HepG2 (cell line): Measurements from ENCODE around the gene LRRC45. TPM values are rescaled to one million over a fixed set of nuclear protein-coding genes. Genes with fewer than 3 reads are reported as not detected.

Source experiments
- ATAD3A ChIP-seq: sonication (generic); formaldehyde crosslinking; IDR thresholded peaks from 2 replicates; pipeline ENCODE4 v1.4.0; 2020; ENCODE audit warnings: missing genetic modification reagents
- CAMTA2 ChIP-seq: sonication (generic); formaldehyde crosslinking; IDR thresholded peaks from 2 replicates; pipeline ENCODE4 v1.4.0; 2020; ENCODE audit warnings: mild to moderate bottlenecking, missing genetic modification reagents, borderline replicate concordance
- DMTF1 ChIP-seq: sonication (generic); formaldehyde crosslinking; IDR thresholded peaks from 2 replicates; pipeline ENCODE4 v1.4.0; 2020; ENCODE audit warnings: mild to moderate bottlenecking, missing genetic modification reagents
- EEA1 ChIP-seq: sonication (generic); formaldehyde crosslinking; IDR thresholded peaks from 2 replicates; pipeline ENCODE4 v1.5.1; 2020; ENCODE audit warnings: mild to moderate bottlenecking, missing genetic modification reagents, borderline replicate concordance
- FOXP4 ChIP-seq: sonication (generic); formaldehyde crosslinking; IDR thresholded peaks from 2 replicates; pipeline ENCODE4 v1.4.0; 2020; ENCODE audit warnings: missing genetic modification reagents
- HMG20B ChIP-seq: conservative IDR thresholded peaks from 2 replicates; pipeline ENCODE4 v1.6.1; 2016; ENCODE audit warnings: missing genetic modification reagents, missing compliant biosample characterization
- HNRNPH1 ChIP-seq: fragments of 200-400 bp; formaldehyde crosslinking; optimal IDR thresholded peaks from 2 replicates; pipeline ENCODE3; 2017; ENCODE audit warnings: mild to moderate bottlenecking, low read depth, low read length
- HNRNPLL ChIP-seq: fragments of 200-400 bp; formaldehyde crosslinking; IDR thresholded peaks from 2 replicates; pipeline ENCODE4 v1.6.1; 2017; ENCODE audit warnings: mild to moderate bottlenecking, low read depth, low read length; ENCODE audit not compliant: poor library complexity, severe bottlenecking
- IKZF1 ChIP-seq: fragments of 450-650 bp; IDR thresholded peaks from 2 replicates; pipeline ENCODE4 v1.7.1; 2016
- MED13 ChIP-seq: sonication (generic); formaldehyde crosslinking; IDR thresholded peaks from 2 replicates; pipeline ENCODE4 v1.5.0; 2020; ENCODE audit warnings: missing genetic modification reagents
- MIER3 ChIP-seq: IDR thresholded peaks from 2 replicates; pipeline ENCODE4 v1.6.1; 2016; ENCODE audit warnings: missing compliant biosample characterization, borderline replicate concordance
- MIXL1 ChIP-seq: IDR thresholded peaks from 2 replicates; pipeline ENCODE4 v1.6.1; 2016
- NR0B2 ChIP-seq: sonication (generic); formaldehyde crosslinking; IDR thresholded peaks from 2 replicates; pipeline ENCODE4 v1.4.0; 2020; ENCODE audit warnings: mild to moderate bottlenecking, missing genetic modification reagents
- SETDB1 ChIP-seq: sonication (generic); formaldehyde crosslinking; IDR thresholded peaks from 2 replicates; pipeline ENCODE4 v1.5.1; 2020; ENCODE audit warnings: missing genetic modification reagents, mild to moderate bottlenecking, borderline replicate concordance
- SP5 ChIP-seq: IDR thresholded peaks from 2 replicates; pipeline ENCODE4 v1.6.1; 2016; ENCODE audit warnings: low read depth, borderline replicate concordance
- ZBTB21 ChIP-seq: sonication (generic); formaldehyde crosslinking; IDR thresholded peaks from 2 replicates; pipeline ENCODE4 v1.4.0; 2020; ENCODE audit warnings: missing genetic modification reagents
- ZNF136 ChIP-seq: sonication (generic); formaldehyde crosslinking; IDR thresholded peaks from 2 replicates; pipeline ENCODE4 v1.8.1; 2022; ENCODE audit warnings: low read depth, mild to moderate bottlenecking, moderate library complexity, missing genetic modification reagents
- ZNF331 ChIP-seq: sonication (generic); formaldehyde crosslinking; IDR thresholded peaks from 2 replicates; pipeline ENCODE4 v1.4.0; 2020; ENCODE audit warnings: missing genetic modification reagents
- ZNF382 ChIP-seq: sonication (generic); formaldehyde crosslinking; IDR thresholded peaks from 2 replicates; pipeline ENCODE4 v1.5.0; 2020; ENCODE audit warnings: missing genetic modification reagents, mild to moderate bottlenecking, borderline replicate concordance
- ZNF609 ChIP-seq: sonication (generic); formaldehyde crosslinking; IDR thresholded peaks from 2 replicates; pipeline ENCODE4 v1.4.0; 2020; ENCODE audit warnings: mild to moderate bottlenecking, missing genetic modification reagents, borderline replicate concordance
- polyA plus RNA-seq, 8 experiments: library from polyadenylated mRNA; depleted of rRNA in 3 of 8; stranded (reverse) in 7 of 8; unstranded in 1 of 8; fragments of >200 nt; fragmentation: Illumina TruSeq in 4 of 8; extraction: Trizol in 4 of 8; gene quantifications; 2 replicates each; pipeline versions ENCODE4 v1.2.1 to v1.2.3, GENCODE V29; 2011 to 2016; ENCODE audit warnings: low read depth in 4 of 8, missing spikeins in 1 of 8, mixed read lengths in 1 of 8; ENCODE audit not compliant: insufficient read depth in 1 of 8
- total RNA-seq, 5 experiments: library from RNA; depleted of rRNA; stranded (reverse); fragments of >200 nt; fragmentation: Illumina TruSeq; extraction: Trizol; gene quantifications; 2 replicates each; pipeline ENCODE4 v1.2.3, GENCODE V29; 2016; ENCODE audit warnings: low read depth in 1 of 5

The LRRC45 gene
- total and polyA plus RNA-seq, 2 of the 13 experiments (the other 11 are each of a cell fraction or from before 2014, with no cell fraction given): 11.6 to 48.1 TPM

- TF ChIP-seq MED13 (CRISPR knock-in tag) (no peak), HMG20B (no peak), IKZF1 (no peak), HNRNPH1 (no peak), SETDB1 (CRISPR knock-in tag) (no peak), NR0B2 (CRISPR knock-in tag) (no peak), DMTF1 (CRISPR knock-in tag) (no peak), ZNF136 (CRISPR knock-in tag) (no peak), ZNF331 (CRISPR knock-in tag) (no peak), CAMTA2 (CRISPR knock-in tag) (no peak), SP5 (CRISPR knock-in tag) (peak; percentile 63; the same call in 1 of the 2 replicates), ZNF382 (no peak), ATAD3A (CRISPR knock-in tag) (no peak), MIXL1 (CRISPR knock-in tag) (no peak), ZNF609 (CRISPR knock-in tag) (no peak), MIER3 (no peak), EEA1 (CRISPR knock-in tag) (no peak), HNRNPLL (peak; percentile 77), ZBTB21 (CRISPR knock-in tag) (no peak), FOXP4 (CRISPR knock-in tag) (no peak)
Observed at GRCh38 chr17:82022981-82023446, at the start of gene LRRC45 (continued).
